Measurements from ENCODE around the gene SLC2A3.
"Not testable (repeated sequence)": the region's sequence is repeated elsewhere in the genome, so short reads cannot be mapped to it uniquely, and the experiment has no call there.

Gene SLC2A3

DNA sequence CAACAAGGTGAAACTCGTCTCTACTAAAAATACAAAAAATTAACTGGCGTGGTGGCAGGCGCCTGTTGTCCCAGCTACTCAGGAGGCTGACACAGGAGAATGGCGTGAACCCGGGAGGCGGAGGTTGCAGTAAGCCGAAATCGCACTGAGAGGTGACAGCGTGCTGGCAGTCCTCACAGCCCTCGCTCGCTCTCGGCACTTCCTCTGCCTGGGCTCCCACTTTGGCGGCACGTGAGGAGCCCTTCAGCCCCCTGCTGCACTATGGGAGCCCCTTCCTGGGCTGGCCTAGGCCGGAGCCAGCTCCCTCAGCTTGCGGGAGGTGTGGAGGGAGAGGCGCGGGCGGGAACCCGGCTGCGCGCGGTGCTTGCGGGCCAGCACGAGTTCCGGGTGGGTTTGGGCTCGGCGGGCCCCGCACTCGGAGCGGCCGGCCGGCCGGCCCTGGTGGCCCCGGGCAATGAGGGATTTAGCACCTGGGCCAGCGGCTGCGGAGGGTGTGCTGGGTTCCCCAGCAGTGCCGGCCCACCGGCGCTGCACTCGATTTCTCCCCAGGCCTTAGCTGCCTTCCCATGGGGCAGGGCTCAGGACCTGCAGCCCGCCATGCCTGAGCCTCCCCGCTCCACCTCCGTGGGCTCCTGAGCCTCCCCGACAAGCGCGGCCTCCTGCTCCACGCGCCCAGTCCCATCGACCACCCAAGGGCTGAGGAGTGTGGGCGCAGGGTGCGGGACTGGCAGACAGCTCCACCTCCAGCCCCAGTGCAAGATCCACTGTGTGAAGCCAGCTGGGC lies 54.8 kb downstream of the SLC2A3 start:
- H3K4me1 Mint-ChIP-seq, H3K4me3 Mint-ChIP-seq, H3K9me3 Mint-ChIP-seq, H3K36me3 Mint-ChIP-seq, DNase-seq, CTCF ChIA-PET, H3K27ac Mint-ChIP-seq: not testable (repeated sequence)
- H3K27me3 Mint-ChIP-seq, result peaks cover 21% of the 10 kb centered on the region

GRCh38 chr12:7879246-7879645 lies 56.7 kb downstream of the SLC2A3 start:
- H3K27me3 Mint-ChIP-seq, result peaks cover 14% of the 10 kb centered on the region
- CTCF ChIA-PET, result no interaction called here
- no peak overlapping the region for H3K4me3 Mint-ChIP-seq
- no peak overlapping the region for H3K27ac Mint-ChIP-seq
- no peak for DNase-seq
- H3K9me3 Mint-ChIP-seq, result no peaks in the 10 kb centered on the region
- no peaks in the 10 kb centered on the region for H3K36me3 Mint-ChIP-seq
- no peaks in the 10 kb centered on the region for H3K4me1 Mint-ChIP-seq

DNA sequence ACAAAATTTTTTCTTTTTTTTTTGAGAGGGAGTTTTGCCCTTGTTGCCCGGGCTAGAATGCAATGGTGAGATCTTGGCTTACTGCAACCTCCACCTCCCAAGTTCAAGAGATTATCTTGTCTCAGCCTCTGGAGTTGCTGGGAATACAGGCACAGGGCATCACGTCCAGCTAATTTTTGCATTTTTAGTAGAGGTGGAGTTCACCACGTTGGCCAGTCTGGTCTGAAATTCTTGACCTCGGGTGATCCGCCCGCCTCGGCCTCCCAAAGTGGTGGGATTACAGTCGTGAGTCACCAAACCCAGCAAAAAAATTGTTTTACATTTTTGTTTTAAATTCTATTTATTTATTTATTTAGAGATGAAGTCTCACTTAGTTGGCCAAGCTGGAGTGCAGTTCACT lies 58.6 kb downstream of the SLC2A3 start:
- CTCF ChIA-PET, result no interaction called here
- Mint-ChIP-seq H3K36me3 (peaks cover 2% of the 10 kb centered on the region), H3K9me3 (no peaks in the 10 kb centered on the region), H3K27me3 (peaks cover 25% of the 10 kb centered on the region), H3K4me1 (peaks cover 3% of the 10 kb centered on the region), H3K4me3 (no peak overlapping the region), H3K27ac (no peak overlapping the region)
- DNase-seq, result no peak

DNA sequence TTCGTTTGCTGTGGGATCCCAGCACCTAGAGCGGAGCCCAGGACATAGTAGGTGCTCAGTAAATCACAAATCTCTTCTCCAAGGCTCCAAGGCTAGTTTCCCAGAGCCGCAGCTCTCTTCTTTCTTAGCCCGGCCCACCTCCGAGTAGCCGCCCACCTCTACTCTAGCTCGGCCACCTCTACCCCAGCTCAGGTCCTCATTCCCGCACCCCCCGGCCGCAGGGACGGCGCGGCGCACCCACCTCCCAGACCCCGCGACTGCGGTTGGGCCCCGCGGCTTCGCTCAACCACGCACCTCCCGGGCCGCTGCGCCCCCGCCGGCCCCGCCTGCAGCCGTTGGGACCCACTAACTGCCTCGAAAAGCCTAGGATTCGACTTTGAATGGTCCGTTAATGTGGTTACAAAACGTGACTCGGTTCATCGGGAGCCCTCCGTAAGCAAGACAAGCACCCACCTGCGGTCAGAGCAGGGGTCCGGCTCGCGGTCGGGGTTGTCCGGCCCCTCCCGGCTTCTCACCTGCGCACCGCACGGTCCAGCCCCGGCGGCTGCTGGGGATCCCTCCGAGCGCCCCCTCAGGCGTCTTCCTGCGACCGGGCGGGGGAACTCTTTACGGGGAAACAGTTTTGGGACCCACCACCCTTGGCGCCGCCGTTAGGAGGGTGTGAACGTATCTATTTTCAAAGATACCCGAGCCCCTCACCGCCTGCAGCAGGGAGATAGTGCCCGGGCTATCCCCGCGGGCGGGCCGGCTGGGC lies 63.2 kb downstream of the SLC2A3 start, which contains the start of gene SLC2A14:
Gene SLC2A14 (minus strand): TSS at position 350 of the 754 bp plus-strand sequence. CDS start 3,035 bp downstream, outside the sequence.
- CTCF ChIA-PET, result interaction anchor here (1.0 kb wide), 1 partner anchor 9 kb away, joined by 3 read pairs; no protein-coding TSS in a partner anchor
- no peaks in the 10 kb centered on the region for H3K9me3 Mint-ChIP-seq
- H3K27ac Mint-ChIP-seq, result no peak within 1 kb of the TSS
- H3K27me3 Mint-ChIP-seq, result peaks cover 47% of the 10 kb centered on the region
- no peak for DNase-seq
- H3K4me1 Mint-ChIP-seq, result peaks cover 3% of the 10 kb centered on the region
- no peak within 1 kb of the TSS for H3K4me3 Mint-ChIP-seq
- H3K36me3 Mint-ChIP-seq, result peaks cover 2% of the 10 kb centered on the region

DNA sequence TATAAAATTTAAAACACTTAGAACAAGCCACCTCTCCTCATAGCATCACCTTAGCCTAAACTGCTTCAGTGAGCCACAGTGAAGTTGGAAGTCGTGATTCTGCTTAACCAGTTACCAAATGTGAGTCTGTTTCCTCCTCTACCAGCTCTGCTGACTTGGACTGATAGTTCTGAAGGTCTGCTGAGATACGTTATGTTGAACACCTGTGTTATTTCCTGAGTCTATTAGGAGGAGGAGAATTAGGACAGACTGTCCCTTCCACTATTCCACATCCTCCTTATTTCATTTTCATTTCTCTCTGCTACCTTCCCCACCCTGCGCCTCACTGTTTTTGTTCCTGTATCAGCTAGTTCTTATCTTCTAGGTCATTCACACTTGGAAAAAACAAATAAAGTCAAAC lies 65.7 kb downstream of the SLC2A3 start:
- DNase-seq, result no peak
- H3K27me3 Mint-ChIP-seq, result peaks cover 52% of the 10 kb centered on the region
- H3K27ac Mint-ChIP-seq, result no peak overlapping the region
- peaks cover 2% of the 10 kb centered on the region for H3K36me3 Mint-ChIP-seq
- H3K4me3 Mint-ChIP-seq, result no peak overlapping the region
- CTCF ChIA-PET, result no interaction called here
- peaks cover 3% of the 10 kb centered on the region for H3K4me1 Mint-ChIP-seq
- H3K9me3 Mint-ChIP-seq, result no peaks in the 10 kb centered on the region
